OCI-M2 (cell line): ENCODE data around the gene RC3H1.
"Not testable (repeated sequence)": the region's sequence is repeated elsewhere in the genome, so short reads cannot be mapped to it uniquely, and the experiment has no call there.

Source experiments
- DNase-seq: peaks from one replicate; lab custom pipeline; 2025; ENCODE audit not compliant: unreplicated experiment; lab: John Stamatoyannopoulos, UW

RC3H1 gene

DNA sequence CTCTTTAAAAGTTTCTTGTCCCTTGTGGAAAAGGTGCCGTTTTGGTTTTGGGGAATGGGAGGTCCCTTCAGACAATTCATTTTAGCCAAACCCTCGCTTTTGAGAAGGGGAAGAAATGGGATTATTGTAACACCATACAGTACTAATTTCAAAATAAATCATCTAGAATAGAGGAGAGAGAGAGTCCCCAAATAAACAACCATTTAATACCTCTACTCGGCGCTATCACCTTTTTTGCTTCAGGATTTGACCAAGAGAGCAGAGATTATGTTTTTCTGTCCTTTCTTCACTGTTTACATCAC lies 770 bp upstream of the RC3H1 start:
- DNase-seq: no peak

- no peak for DNase-seq
Observed at GRCh38 chr1:174021591-174022079, 522 bp downstream of the RC3H1 start.

DNA sequence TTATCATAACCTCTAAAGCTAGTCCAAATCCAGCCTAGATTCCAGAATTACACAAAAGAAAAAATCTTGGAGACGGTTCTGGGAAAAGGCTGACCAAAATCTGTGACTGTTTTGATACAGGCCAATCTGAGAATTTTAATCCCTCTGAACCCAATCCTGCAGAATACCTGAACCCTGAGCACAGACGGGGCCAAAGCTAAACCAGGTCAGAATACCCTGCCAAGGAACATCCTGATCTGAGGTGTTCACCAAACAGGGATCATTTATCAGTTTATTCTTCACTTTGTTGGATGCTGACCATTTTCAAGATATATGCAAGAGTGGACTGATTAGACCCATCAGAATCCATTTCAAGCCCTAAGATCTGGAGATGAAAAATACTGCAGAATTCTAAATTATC lies 3.6 kb downstream of the RC3H1 start:
- no peak for DNase-seq

GRCh38 chr1:174017231-174017970 lies 4.8 kb downstream of the RC3H1 start:
- DNase-seq: no peak

DNA sequence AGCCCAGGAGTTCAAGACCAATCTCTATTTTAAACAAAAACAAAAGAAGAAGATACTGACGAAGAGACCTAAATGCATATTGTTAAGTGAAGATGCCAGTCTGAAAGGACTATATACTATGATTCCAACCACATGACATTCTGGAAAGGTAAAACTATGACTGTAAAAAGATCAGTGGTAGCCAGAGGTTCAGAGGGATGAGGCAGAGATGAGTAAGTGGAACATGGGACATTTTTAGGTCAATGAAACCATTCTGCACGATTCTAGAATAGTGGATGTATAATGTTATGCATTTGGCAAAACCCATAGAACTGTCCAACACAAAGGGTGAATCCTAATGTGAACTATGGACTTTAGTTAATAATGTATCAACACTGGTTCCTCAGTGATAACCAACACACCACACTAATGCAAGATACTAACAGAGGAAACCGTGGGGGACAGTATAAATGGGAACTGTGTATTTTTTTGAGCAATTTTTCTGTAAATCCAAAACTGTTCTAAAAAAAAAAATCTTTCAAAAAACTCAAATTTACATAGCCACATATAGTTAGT lies 8.2 kb downstream of the RC3H1 start:
- DNase-seq: no peak

DNA sequence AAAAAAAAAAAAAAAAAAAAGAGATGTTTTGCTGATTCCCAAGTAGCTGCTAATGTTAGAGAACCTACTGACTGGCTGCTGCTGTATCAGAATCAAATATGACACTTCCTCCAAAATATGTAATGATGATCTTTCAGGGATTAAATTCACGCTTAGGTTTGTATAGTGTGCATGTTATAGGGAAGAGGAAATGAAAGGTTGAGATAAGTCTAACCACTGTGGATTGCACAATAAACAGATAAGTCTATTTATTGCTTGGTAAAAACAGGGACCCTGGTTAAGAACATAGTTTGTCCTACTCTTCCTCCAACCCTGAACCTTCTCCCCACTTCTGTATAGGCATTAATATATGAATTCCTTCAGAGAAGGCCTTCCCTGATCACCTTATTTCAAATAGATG lies 13.2 kb downstream of the RC3H1 start:
- no peak for DNase-seq

GRCh38 chr1:174008269-174008668 lies 13.9 kb downstream of the RC3H1 start:
- no peak for DNase-seq

- no peak for DNase-seq
Observed at GRCh38 chr1:174007851-174008250, 14.3 kb downstream of the RC3H1 start.

- DNase-seq: no peak
Observed at GRCh38 chr1:174005032-174005431, 17.1 kb downstream of the RC3H1 start.

GRCh38 chr1:174003867-174004266 lies 18.3 kb downstream of the RC3H1 start:
- no peak for DNase-seq

GRCh38 chr1:174001573-174001972 lies 20.6 kb downstream of the RC3H1 start:
- DNase-seq: no peak

GRCh38 chr1:174000371-174000770 lies 21.8 kb downstream of the RC3H1 start:
- DNase-seq: no peak

GRCh38 chr1:173997791-173998190 lies 24.4 kb downstream of the RC3H1 start:
- DNase-seq: no peak

- no peak for DNase-seq
Observed at GRCh38 chr1:173996995-173997394, 25.2 kb downstream of the RC3H1 start.

- no peak for DNase-seq
Observed at GRCh38 chr1:173995475-173995874, 26.7 kb downstream of the RC3H1 start.

DNA sequence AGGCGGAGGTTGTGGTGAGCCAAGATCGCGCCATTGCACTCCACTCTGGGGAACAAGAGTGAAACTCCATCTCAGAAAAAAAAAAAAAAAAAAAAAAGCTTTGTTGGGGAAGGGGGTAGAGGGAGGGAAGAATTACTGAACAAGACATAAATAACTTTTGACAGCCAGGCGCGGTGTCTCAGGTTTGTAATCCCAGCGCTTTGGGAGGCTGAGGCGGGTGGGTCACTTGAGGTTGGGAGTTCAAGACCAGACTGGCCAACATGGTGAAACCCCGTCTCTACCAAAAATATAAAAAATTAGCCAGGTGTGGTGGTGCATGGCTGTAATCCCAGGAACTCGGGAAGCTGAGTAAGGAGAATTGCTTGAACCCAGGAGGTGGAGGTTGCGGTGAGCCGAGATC lies 28.2 kb downstream of the RC3H1 start:
- not testable (repeated sequence) for DNase-seq

DNA sequence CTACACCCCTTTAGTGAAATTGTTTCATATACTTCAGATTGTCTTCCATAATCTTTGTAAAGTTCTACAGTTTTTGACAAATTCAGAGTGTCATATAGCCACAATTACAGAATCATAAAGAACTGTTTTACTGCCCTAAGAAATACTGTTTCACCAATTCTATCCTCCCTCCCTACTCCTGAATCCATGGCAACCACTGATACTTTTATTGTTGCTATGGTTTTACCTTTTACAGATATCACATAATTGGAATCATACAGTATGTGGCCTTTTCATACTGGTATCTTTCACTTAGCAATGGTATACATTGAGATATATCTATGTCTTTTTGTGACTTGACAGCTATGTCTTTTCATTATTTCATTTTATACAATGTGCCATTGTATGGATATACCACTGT lies 34.1 kb downstream of the RC3H1 start:
- DNase-seq: no peak

- no peak for DNase-seq
Observed at GRCh38 chr1:173986951-173987350, 35.2 kb downstream of the RC3H1 start.

DNA sequence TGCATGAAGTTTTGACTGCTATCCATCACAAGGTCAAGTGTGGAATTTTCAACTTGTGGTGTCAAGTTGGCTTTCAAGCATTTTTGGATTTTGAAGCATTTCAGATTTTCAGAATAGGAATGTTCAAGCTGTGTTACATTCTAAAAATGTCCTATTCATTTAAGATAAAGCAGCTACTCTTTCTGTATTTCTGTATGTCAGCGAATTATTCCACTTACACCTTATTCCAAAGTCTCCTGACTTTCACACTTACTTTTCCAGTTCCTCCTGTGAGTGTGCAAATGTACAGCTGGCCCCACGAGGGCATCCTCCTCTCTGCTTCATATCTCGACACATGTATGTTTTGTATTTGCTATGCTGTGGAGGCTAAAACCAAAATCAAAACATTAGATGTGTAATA lies 51.9 kb downstream of the RC3H1 start:
- no peak for DNase-seq

DNA sequence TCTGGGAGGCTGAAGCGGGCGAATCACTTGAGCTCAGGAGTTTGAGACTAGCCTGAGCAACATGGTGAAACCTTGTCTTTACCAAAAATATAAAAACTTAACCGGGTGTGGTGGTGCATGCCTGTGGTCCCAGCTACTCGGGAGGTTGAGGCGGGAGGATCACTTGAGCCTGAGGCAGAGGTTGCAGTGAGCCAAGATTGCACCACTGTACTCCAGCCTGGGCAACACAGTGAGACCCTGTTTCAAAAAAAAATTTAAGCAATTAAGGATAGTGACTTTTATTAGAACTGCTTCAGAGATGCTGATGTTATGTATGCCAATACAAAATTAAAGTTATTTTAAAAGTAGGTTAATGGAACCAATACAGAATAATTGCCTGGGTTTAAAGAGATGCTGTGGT lies 56.3 kb downstream of the RC3H1 start:
- not testable (repeated sequence) for DNase-seq

- no peak for DNase-seq
Observed at GRCh38 chr1:173963477-173963876, 58.7 kb downstream of the RC3H1 start.

DNA sequence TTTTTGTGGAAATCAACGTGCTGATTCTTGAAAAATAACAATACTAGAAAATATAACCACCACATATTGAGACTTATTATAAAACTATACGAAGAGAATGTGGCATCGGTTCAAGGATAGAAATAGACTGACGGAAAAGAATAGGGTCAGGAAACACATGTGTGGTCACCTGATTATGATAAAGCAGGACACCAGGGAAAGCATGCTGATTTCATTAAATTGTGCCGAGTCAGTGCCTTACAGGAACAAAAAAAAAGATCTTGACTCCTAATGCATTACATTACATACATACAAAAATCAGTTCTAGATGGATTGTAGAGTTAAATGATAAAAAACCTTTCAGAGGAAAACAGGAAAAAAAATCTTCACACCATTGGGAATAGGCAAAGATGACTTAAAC lies 61.5 kb downstream of the RC3H1 start:
- no peak for DNase-seq

GRCh38 chr1:173954179-173954578 lies 68.0 kb downstream of the RC3H1 start:
- DNase-seq: no peak
